ENCODE data around the gene GFRA3.

DNA sequence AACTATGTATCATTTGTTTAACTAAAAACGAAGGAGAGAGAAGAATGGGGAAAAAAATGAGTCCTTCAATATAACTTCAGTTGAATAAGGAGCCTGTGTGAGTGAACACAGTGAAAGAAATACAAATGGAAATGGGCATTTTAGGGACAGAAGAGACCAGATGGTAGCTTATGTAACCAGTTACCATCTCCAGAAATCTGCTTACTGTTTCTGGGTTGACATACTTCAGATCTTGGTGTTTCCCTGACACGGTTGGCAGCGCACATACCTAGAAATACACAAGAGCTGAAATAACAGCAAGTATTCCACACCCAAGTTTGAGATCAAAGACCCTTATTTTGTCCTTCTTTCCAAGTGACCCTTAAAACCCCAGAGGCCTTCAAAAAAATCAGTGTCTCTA, 14.9 kb upstream of the GFRA3 start:
- TF ChIP-seq POLR2A (IDR thresholded peaks at IDR 0.05) = no peak
- TF ChIP-seq, protein P1, sequence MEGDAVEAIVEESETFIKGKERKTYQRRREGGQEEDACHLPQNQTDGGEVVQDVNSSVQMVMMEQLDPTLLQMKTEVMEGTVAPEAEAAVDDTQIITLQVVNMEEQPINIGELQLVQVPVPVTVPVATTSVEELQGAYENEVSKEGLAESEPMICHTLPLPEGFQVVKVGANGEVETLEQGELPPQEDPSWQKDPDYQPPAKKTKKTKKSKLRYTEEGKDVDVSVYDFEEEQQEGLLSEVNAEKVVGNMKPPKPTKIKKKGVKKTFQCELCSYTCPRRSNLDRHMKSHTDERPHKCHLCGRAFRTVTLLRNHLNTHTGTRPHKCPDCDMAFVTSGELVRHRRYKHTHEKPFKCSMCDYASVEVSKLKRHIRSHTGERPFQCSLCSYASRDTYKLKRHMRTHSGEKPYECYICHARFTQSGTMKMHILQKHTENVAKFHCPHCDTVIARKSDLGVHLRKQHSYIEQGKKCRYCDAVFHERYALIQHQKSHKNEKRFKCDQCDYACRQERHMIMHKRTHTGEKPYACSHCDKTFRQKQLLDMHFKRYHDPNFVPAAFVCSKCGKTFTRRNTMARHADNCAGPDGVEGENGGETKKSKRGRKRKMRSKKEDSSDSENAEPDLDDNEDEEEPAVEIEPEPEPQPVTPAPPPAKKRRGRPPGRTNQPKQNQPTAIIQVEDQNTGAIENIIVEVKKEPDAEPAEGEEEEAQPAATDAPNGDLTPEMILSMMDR (IDR thresholded peaks at IDR 0.05) = no peak

All from vagina (tissue), 2 donors.